Transverse colon (tissue), 4 donors: Measurements from ENCODE around the gene TMEM250. TPM values are rescaled to one million over a fixed set of nuclear protein-coding genes. Genes with fewer than 3 reads are reported as not detected.

ENCODE experiments used
- DNase-seq: peaks from one replicate; pipeline ENCODE4 v3.0.0-alpha.2; 2019
- H3K27ac ChIP-seq, 4 donors: fragments of 200-600 bp; sonication (generic); 2 replicates each; pipeline ENCODE4 v1.5.1; 2016 to 2018; ENCODE audit warnings: inconsistent platforms in 4 of 4
- H3K27me3 ChIP-seq: fragments of 200-600 bp; sonication (generic); 2 replicates; pipeline ENCODE4 v1.5.1; 2017; ENCODE audit warnings: inconsistent platforms
- H3K36me3 ChIP-seq, 4 donors: fragments of 200-600 bp; sonication (generic); 2 replicates each; pipeline ENCODE4 v1.5.1; 2017 to 2019; ENCODE audit warnings: inconsistent platforms in 4 of 4
- H3K4me1 ChIP-seq, 4 donors: fragments of 200-600 bp; sonication (generic); 2 replicates each; pipeline ENCODE4 v1.5.1; 2017 to 2020; ENCODE audit warnings: inconsistent platforms in 4 of 4
- H3K4me3 ChIP-seq, 4 donors: fragments of 200-600 bp; sonication (generic); 1 replicate in 1 of 4; 2 replicates in 3 of 4; pipeline versions ENCODE4 v1.5.1 to v1.6.1; 2017 to 2019; ENCODE audit warnings: inconsistent platforms in 4 of 4
- H3K9me3 ChIP-seq, 2 donors: fragments of 200-600 bp; sonication (generic); 2 replicates each; pipeline ENCODE4 v1.5.1; 2017 to 2019; ENCODE audit warnings: inconsistent platforms in 2 of 2
- EP300 ChIP-seq: sonication (generic); formaldehyde crosslinking; IDR thresholded peaks from one replicate; pipeline ENCODE4 v1.6.1; 2017; ENCODE audit warnings: antibody characterized with exemption, low read depth
- POLR2A ChIP-seq: fragments of 450-650 bp; IDR thresholded peaks from one replicate; pipeline ENCODE4 v1.6.1; 2016; ENCODE audit warnings: antibody characterized with exemption, mild to moderate bottlenecking, moderate library complexity
- POLR2AphosphoS5 ChIP-seq, 3 donors: sonication (generic); formaldehyde crosslinking; IDR thresholded peaks; one replicate each; pipeline ENCODE4 v1.6.1; 2016; ENCODE audit warnings: antibody characterized with exemption in 3 of 3
- WGBS, 2 donors: methylation state at CpG; one replicate each; pipeline ENCODE4 v1.1.5; 2018; ENCODE audit warnings: low coverage in 1 of 2; 5-methylcytosine and 5-hydroxymethylcytosine counted together
- in situ Hi-C, 4 donors: fragments of 200-750 bp; cut with MboI; loops; one replicate each; pipeline versions ENCODE4 v1.15.0 to v1.15.1; 2017; ENCODE audit warnings: low sequenced_read_pairs in 3 of 4, low pct_ligation_motif_present in 1 of 4, low pct_unique_long_range_greater_than_20kb in 1 of 4
- intact Hi-C: fragments of 100-400 bp; cut with DNase I; formaldehyde crosslinking; loops from one replicate; pipeline ENCODE4 v1.15.1; 2023; ENCODE audit warnings: low total_unique reads
- total RNA-seq, 4 donors: library from RNA; depleted of rRNA; stranded (reverse); fragments of >200 nt; gene quantifications; one replicate each; pipeline ENCODE4 v1.1.0, GENCODE V29; 2016
- TF ChIP-seq, protein P1 (sequence below), 5 experiments: fragments of 200-600 bp in 3 of 5; fragments of 450-650 bp in 2 of 5; sonication (generic) in 3 of 5; IDR thresholded peaks; 1 replicate in 2 of 5; 2 replicates in 3 of 5; pipeline ENCODE4 v1.5.1; 2016 to 2017; ENCODE audit warnings: antibody characterized with exemption in 5 of 5, inconsistent platforms in 3 of 5, mild to moderate bottlenecking in 2 of 5, moderate library complexity in 1 of 5

The TMEM250 gene
- total RNA-seq, 4 donors from 2014 or later = 50.3 to 187 (median 86.6) TPM

GRCh38 chr9:136140966-136141365 lies 22.3 kb upstream of the TMEM250 start:
- DNase-seq = no peak
- no peaks in the 10 kb centered on the region for H3K4me1 ChIP-seq
- H3K27ac ChIP-seq = no peak overlapping the region
- peaks cover 76% of the 10 kb centered on the region for H3K27me3 ChIP-seq
- no peak overlapping the region for H3K4me3 ChIP-seq
- intact Hi-C loops = no loop called here
- no peak for TF ChIP-seq POLR2AphosphoS5 (IDR thresholded peaks at IDR 0.05)
- TF ChIP-seq, protein P1, sequence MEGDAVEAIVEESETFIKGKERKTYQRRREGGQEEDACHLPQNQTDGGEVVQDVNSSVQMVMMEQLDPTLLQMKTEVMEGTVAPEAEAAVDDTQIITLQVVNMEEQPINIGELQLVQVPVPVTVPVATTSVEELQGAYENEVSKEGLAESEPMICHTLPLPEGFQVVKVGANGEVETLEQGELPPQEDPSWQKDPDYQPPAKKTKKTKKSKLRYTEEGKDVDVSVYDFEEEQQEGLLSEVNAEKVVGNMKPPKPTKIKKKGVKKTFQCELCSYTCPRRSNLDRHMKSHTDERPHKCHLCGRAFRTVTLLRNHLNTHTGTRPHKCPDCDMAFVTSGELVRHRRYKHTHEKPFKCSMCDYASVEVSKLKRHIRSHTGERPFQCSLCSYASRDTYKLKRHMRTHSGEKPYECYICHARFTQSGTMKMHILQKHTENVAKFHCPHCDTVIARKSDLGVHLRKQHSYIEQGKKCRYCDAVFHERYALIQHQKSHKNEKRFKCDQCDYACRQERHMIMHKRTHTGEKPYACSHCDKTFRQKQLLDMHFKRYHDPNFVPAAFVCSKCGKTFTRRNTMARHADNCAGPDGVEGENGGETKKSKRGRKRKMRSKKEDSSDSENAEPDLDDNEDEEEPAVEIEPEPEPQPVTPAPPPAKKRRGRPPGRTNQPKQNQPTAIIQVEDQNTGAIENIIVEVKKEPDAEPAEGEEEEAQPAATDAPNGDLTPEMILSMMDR (IDR thresholded peaks at IDR 0.05) = no peak
- TF ChIP-seq EP300 = no peak
- no peak for TF ChIP-seq POLR2A
- no peaks in the 10 kb centered on the region for H3K36me3 ChIP-seq
- H3K9me3 ChIP-seq = no peaks in the 10 kb centered on the region
- WGBS, 2 donors = 60 to 78% methylated on average over 1 to 14 of the region's 14 CpGs
- in situ Hi-C loops = no loop called here

DNA sequence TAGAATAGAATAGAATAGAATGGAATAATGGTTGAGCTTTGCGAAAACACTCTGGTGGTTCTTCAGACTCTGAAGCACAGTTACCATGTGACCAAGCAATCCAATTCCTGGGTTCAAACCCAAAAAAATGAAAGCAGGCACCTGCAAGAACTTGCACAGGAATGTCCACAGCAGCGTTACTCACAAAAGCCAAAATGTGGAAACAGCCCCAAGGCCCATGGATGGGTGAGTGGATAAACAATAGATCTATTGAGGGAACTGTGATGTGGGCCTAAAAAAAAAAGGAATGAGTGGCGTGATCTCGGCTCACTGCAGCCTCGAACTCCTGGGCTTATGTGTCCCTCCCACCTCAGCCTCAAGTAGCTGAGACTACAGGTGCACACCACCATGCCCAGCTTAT lies 21.4 kb upstream of the TMEM250 start:
- Histone ChIP-seq H3K4me1 (no peaks in the 10 kb centered on the region), H3K4me3 (no peak overlapping the region), H3K9me3 (no peaks in the 10 kb centered on the region), H3K27me3 (peaks cover 76% of the 10 kb centered on the region), H3K36me3 (no peaks in the 10 kb centered on the region), H3K27ac (no peak overlapping the region)
- intact Hi-C loops = no loop called here
- WGBS, 2 donors = 75 to 80% methylated on average over 2 to 5 of the region's 5 CpGs
- in situ Hi-C loops = no loop called here
- TF ChIP-seq POLR2AphosphoS5 (IDR thresholded peaks at IDR 0.05) = no peak
- TF ChIP-seq EP300 = no peak
- TF ChIP-seq, protein P1 (IDR thresholded peaks at IDR 0.05) = no peak
- no peak for TF ChIP-seq POLR2A
- DNase-seq = no peak

DNA sequence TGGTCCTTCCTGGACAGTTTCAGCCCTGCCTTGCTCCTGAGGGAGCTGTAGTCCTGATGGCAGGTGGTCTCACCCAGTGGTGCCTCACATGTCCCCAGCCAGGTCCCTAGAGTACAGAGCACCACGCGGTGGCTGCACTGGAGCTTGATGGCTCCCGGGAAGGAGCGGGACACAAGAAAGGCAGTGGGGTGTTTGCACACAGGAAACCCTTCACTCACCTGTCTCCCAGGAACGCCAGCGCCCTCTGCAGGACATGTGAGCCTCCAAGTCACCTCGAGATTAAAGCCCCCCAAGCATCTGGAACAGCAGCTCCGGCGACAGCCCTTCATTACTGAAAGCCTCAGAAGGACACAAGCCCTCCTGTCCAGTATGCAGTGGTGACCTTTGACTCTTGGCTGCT lies 19.9 kb upstream of the TMEM250 start:
- no peak overlapping the region for H3K27ac ChIP-seq
- in situ Hi-C loops = no loop called here
- 19% methylated on average over 9 of the region's 9 CpGs; no CpG with 5 or more reads in 1 of the 2 donors for WGBS, 2 donors
- H3K36me3 ChIP-seq = no peaks in the 10 kb centered on the region
- H3K4me1 ChIP-seq = peaks cover 0 to 4% (median 3%) of the 10 kb centered on the region in 4 donors
- TF ChIP-seq POLR2AphosphoS5 (IDR thresholded peaks at IDR 0.05) = no peak
- no peak for TF ChIP-seq EP300
- no peak for TF ChIP-seq POLR2A
- TF ChIP-seq, protein P1 (IDR thresholded peaks at IDR 0.05) = peak in 4 of 5 experiments; percentile 21 to 40 (median 26)
- DNase-seq = peak; percentile 34
- H3K4me3 ChIP-seq = no peak overlapping the region
- H3K9me3 ChIP-seq = no peaks in the 10 kb centered on the region
- intact Hi-C loops = no loop called here
- peaks cover 76% of the 10 kb centered on the region for H3K27me3 ChIP-seq

GRCh38 chr9:136137321-136138265 lies 18.9 kb upstream of the TMEM250 start:
- Histone ChIP-seq H3K9me3 (no peaks in the 10 kb centered on the region), H3K27me3 (peaks cover 76% of the 10 kb centered on the region), H3K4me3 (no peak overlapping the region), H3K27ac (no peak overlapping the region), H3K36me3 (no peaks in the 10 kb centered on the region), H3K4me1 (peaks cover 3 to 12% (median 10%) of the 10 kb centered on the region in 4 donors)
- in situ Hi-C loops = no loop called here
- TF ChIP-seq, protein P1 (IDR thresholded peaks at IDR 0.05) = no peak
- TF ChIP-seq POLR2A (no peak), EP300 (no peak), POLR2AphosphoS5 (IDR thresholded peaks at IDR 0.05) (no peak)
- WGBS, 2 donors = 70% methylated on average over 27 of the region's 27 CpGs; no CpG with 5 or more reads in 1 of the 2 donors
- intact Hi-C loops = no loop called here
- DNase-seq = no peak
